Liver (tissue), 3 donors: ENCODE measurements around the gene BPTF.

Experiments
- EGR1 ChIP-seq, 2 donors: IDR thresholded peaks; 2 replicates each; pipeline ENCODE4 v1.6.1; 2016 to 2018; ENCODE audit warnings: antibody characterized with exemption in 2 of 2, low read depth in 2 of 2
- FOXA1 ChIP-seq: IDR thresholded peaks from 2 replicates; pipeline ENCODE4 v1.6.1; 2016; ENCODE audit warnings: antibody characterized with exemption
- GABPA ChIP-seq, 2 donors: IDR thresholded peaks in 1 of 2; conservative IDR thresholded peaks in 1 of 2; 2 replicates each; pipeline ENCODE4 v1.6.1; 2016; ENCODE audit warnings: antibody characterized with exemption in 2 of 2, mild to moderate bottlenecking in 1 of 2, moderate library complexity in 1 of 2
- HNF4G ChIP-seq: IDR thresholded peaks from 2 replicates; pipeline ENCODE4 v1.6.1; 2016; ENCODE audit warnings: antibody characterized with exemption
- RAD21 ChIP-seq, 2 donors: IDR thresholded peaks; 2 replicates each; pipeline ENCODE4 v1.6.1; 2016; ENCODE audit warnings: antibody characterized with exemption in 2 of 2, mild to moderate bottlenecking in 2 of 2
- RXRA ChIP-seq, 2 donors: IDR thresholded peaks; 2 replicates each; pipeline ENCODE4 v1.6.1; 2017 to 2018; ENCODE audit warnings: antibody characterized with exemption in 2 of 2, mild to moderate bottlenecking in 1 of 2
- SP1 ChIP-seq: IDR thresholded peaks from 2 replicates; pipeline ENCODE4 v1.6.1; 2018; ENCODE audit warnings: antibody characterized with exemption, mild to moderate bottlenecking
- TAF1 ChIP-seq: conservative IDR thresholded peaks from 2 replicates; pipeline ENCODE4 v1.6.1; 2016; ENCODE audit warnings: antibody characterized with exemption, mild to moderate bottlenecking
- YY1 ChIP-seq: IDR thresholded peaks from 2 replicates; pipeline ENCODE4 v1.6.1; 2016; ENCODE audit warnings: antibody characterized with exemption, mild to moderate bottlenecking
- TF ChIP-seq, protein P1 (sequence below): fragments of 150-350 bp; IDR thresholded peaks from 2 replicates; pipeline ENCODE4 v1.5.1; 2017; ENCODE audit warnings: improper control_type of control experiment, low read depth, low read length; ENCODE audit not compliant: missing input control
- TF ChIP-seq, protein P2 (sequence below): IDR thresholded peaks from 2 replicates; pipeline ENCODE4 v1.6.1; 2016; ENCODE audit warnings: antibody characterized with exemption
- TF ChIP-seq, protein P3 (sequence below): IDR thresholded peaks from 2 replicates; pipeline ENCODE4 v1.6.1; 2016; ENCODE audit warnings: antibody characterized with exemption
- TF ChIP-seq, protein P4 (sequence below): IDR thresholded peaks from 2 replicates; pipeline ENCODE4 v1.6.1; 2016; ENCODE audit warnings: antibody characterized with exemption
- TF ChIP-seq, protein P5 (sequence below): IDR thresholded peaks from 2 replicates; pipeline ENCODE4 v1.6.1; 2016; ENCODE audit warnings: antibody characterized with exemption, mild to moderate bottlenecking
- donor health status: healthy.
- donor health status: healthy.

DNA sequence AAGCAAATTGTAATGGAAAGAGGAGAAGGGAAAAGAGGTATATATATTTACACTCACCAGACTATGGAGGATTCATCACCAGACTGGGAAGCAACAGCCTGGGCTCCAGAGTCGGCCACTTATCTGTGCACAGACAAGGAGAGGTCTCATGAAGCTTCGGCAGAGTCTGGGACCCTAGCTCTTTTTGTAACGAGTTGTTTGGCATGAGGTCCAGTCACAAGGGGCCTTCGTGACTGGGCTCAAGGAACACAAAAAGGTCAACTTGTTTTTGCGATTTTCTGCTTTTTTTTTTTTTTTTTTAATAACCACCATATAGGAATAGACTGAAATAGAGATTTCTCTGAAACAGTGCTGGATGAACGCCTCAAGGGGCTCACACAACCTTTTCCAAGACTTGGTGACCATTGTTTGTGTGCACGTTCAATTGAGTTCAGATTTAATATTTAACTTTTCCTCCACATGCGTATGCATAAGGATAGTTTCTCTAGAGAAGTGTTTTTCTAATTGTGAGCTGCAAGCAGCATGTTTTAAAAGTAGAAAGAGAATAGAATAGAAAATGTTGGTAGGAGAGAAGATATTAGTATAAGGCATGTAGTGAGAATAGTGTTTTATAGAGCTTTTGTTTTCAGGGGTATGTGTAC lies 25.8 kb downstream of the BPTF start:
- TF ChIP-seq, protein P1, sequence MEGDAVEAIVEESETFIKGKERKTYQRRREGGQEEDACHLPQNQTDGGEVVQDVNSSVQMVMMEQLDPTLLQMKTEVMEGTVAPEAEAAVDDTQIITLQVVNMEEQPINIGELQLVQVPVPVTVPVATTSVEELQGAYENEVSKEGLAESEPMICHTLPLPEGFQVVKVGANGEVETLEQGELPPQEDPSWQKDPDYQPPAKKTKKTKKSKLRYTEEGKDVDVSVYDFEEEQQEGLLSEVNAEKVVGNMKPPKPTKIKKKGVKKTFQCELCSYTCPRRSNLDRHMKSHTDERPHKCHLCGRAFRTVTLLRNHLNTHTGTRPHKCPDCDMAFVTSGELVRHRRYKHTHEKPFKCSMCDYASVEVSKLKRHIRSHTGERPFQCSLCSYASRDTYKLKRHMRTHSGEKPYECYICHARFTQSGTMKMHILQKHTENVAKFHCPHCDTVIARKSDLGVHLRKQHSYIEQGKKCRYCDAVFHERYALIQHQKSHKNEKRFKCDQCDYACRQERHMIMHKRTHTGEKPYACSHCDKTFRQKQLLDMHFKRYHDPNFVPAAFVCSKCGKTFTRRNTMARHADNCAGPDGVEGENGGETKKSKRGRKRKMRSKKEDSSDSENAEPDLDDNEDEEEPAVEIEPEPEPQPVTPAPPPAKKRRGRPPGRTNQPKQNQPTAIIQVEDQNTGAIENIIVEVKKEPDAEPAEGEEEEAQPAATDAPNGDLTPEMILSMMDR: no peak
- no peak for TF ChIP-seq GABPA (IDR thresholded peaks at IDR 0.05 in 1 of 2, conservative IDR thresholded peaks at IDR 0.05 in 1 of 2)
- TF ChIP-seq, protein P2, sequence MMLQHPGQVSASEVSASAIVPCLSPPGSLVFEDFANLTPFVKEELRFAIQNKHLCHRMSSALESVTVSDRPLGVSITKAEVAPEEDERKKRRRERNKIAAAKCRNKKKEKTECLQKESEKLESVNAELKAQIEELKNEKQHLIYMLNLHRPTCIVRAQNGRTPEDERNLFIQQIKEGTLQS: no peak
- TF ChIP-seq, protein P3, sequence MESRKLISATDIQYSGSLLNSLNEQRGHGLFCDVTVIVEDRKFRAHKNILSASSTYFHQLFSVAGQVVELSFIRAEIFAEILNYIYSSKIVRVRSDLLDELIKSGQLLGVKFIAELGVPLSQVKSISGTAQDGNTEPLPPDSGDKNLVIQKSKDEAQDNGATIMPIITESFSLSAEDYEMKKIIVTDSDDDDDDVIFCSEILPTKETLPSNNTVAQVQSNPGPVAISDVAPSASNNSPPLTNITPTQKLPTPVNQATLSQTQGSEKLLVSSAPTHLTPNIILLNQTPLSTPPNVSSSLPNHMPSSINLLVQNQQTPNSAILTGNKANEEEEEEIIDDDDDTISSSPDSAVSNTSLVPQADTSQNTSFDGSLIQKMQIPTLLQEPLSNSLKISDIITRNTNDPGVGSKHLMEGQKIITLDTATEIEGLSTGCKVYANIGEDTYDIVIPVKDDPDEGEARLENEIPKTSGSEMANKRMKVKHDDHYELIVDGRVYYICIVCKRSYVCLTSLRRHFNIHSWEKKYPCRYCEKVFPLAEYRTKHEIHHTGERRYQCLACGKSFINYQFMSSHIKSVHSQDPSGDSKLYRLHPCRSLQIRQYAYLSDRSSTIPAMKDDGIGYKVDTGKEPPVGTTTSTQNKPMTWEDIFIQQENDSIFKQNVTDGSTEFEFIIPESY: no peak
- TF ChIP-seq RAD21 (IDR thresholded peaks at IDR 0.05): no peak
- TF ChIP-seq TAF1: no peak
- TF ChIP-seq, protein P4, sequence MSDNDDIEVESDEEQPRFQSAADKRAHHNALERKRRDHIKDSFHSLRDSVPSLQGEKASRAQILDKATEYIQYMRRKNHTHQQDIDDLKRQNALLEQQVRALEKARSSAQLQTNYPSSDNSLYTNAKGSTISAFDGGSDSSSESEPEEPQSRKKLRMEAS: no peak
- TF ChIP-seq SP1: no peak
- TF ChIP-seq YY1: no peak
- no peak for TF ChIP-seq RXRA (IDR thresholded peaks at IDR 0.05)
- no peak for TF ChIP-seq EGR1 (IDR thresholded peaks at IDR 0.05; ENCODE audit: low read depth in 2 of 2)
- TF ChIP-seq, protein P5, sequence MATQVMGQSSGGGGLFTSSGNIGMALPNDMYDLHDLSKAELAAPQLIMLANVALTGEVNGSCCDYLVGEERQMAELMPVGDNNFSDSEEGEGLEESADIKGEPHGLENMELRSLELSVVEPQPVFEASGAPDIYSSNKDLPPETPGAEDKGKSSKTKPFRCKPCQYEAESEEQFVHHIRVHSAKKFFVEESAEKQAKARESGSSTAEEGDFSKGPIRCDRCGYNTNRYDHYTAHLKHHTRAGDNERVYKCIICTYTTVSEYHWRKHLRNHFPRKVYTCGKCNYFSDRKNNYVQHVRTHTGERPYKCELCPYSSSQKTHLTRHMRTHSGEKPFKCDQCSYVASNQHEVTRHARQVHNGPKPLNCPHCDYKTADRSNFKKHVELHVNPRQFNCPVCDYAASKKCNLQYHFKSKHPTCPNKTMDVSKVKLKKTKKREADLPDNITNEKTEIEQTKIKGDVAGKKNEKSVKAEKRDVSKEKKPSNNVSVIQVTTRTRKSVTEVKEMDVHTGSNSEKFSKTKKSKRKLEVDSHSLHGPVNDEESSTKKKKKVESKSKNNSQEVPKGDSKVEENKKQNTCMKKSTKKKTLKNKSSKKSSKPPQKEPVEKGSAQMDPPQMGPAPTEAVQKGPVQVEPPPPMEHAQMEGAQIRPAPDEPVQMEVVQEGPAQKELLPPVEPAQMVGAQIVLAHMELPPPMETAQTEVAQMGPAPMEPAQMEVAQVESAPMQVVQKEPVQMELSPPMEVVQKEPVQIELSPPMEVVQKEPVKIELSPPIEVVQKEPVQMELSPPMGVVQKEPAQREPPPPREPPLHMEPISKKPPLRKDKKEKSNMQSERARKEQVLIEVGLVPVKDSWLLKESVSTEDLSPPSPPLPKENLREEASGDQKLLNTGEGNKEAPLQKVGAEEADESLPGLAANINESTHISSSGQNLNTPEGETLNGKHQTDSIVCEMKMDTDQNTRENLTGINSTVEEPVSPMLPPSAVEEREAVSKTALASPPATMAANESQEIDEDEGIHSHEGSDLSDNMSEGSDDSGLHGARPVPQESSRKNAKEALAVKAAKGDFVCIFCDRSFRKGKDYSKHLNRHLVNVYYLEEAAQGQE: no peak
- no peak for TF ChIP-seq HNF4G
- no peak for TF ChIP-seq FOXA1
